HL-60 (cell line): ENCODE measurements around the gene FOS.

Experiments used
- DNase-seq, 2 experiments: peaks; one replicate each; pipeline ENCODE4 v3.0.0-alpha.2; 2010 to 2020; ENCODE audit warnings: low read depth in 1 of 2, low spot score in 1 of 2
- H3K27ac ChIP-seq: fragments of 250-450 bp; sonication (Bioruptor Pico); replicated peaks from 2 replicates; pipeline ENCODE4 v1.5.1; 2020; ENCODE audit warnings: mild to moderate bottlenecking, moderate library complexity
- H3K27me3 ChIP-seq: fragments of 250-450 bp; sonication (Bioruptor Pico); 2 replicates; pipeline ENCODE4 v1.5.1; 2021; ENCODE audit warnings: mild to moderate bottlenecking, moderate library complexity; ENCODE audit not compliant: insufficient read depth, poor library complexity, severe bottlenecking
- H3K4me3 ChIP-seq: replicated peaks from 2 replicates; pipeline ENCODE4 v1.5.1; 2011; ENCODE audit warnings: mild to moderate bottlenecking, control low read depth, low read length; ENCODE audit not compliant: insufficient read depth
- CTCF ChIP-seq: IDR thresholded peaks from one replicate; pipeline ENCODE4 v1.5.1; 2011; ENCODE audit warnings: low read length, control low read depth, inconsistent platforms; ENCODE audit not compliant: insufficient read depth
- GABPA ChIP-seq: IDR thresholded peaks from 2 replicates; pipeline ENCODE4 v1.6.1; 2012; ENCODE audit warnings: low read depth
- POLR2AphosphoS5 ChIP-seq: IDR thresholded peaks from 2 replicates; pipeline ENCODE4 v1.6.1; 2012; ENCODE audit warnings: low read depth
- SPI1 ChIP-seq: IDR thresholded peaks from 2 replicates; pipeline ENCODE4 v1.6.1; 2012; ENCODE audit warnings: low read depth, mild to moderate bottlenecking, borderline replicate concordance
- TF ChIP-seq, protein P1 (sequence below): IDR thresholded peaks from 2 replicates; pipeline ENCODE4 v1.6.1; 2012; ENCODE audit warnings: low read depth; ENCODE audit not compliant: insufficient replicate concordance

Gene FOS

GRCh38 chr14:75310295-75311111 is 31.9 kb downstream of the FOS start:
- DNase-seq, result no peak
- TF ChIP-seq POLR2AphosphoS5 (no peak), CTCF (no peak), SPI1 (no peak)
- no peak overlapping the region for H3K4me3 ChIP-seq
- no peak overlapping the region for H3K27ac ChIP-seq
- no peaks in the 10 kb centered on the region for H3K27me3 ChIP-seq

DNA sequence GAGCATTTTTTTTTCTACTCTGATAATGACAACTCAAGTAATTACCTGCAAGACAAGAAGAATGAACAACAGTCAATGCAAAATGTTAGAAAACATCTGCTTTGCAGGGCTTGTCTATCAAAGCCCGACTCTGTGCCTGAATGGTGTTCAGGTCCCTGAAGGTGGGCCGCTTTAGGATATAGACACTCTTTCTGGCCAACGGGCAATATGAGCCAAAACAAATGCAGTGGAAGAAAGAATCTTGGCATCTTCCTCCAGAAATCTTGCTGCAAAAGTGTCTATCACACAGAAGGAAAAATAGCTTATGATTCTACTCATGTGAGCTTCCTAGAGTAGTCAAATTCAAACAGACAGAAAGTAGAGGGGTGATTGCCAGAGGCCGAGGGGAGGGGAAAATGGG is 32.7 kb downstream of the FOS start:
- no peaks in the 10 kb centered on the region for H3K27me3 ChIP-seq
- no peak overlapping the region for H3K27ac ChIP-seq
- TF ChIP-seq GABPA (no peak), POLR2AphosphoS5 (no peak), SPI1 (no peak), CTCF (no peak)
- TF ChIP-seq, protein P1, sequence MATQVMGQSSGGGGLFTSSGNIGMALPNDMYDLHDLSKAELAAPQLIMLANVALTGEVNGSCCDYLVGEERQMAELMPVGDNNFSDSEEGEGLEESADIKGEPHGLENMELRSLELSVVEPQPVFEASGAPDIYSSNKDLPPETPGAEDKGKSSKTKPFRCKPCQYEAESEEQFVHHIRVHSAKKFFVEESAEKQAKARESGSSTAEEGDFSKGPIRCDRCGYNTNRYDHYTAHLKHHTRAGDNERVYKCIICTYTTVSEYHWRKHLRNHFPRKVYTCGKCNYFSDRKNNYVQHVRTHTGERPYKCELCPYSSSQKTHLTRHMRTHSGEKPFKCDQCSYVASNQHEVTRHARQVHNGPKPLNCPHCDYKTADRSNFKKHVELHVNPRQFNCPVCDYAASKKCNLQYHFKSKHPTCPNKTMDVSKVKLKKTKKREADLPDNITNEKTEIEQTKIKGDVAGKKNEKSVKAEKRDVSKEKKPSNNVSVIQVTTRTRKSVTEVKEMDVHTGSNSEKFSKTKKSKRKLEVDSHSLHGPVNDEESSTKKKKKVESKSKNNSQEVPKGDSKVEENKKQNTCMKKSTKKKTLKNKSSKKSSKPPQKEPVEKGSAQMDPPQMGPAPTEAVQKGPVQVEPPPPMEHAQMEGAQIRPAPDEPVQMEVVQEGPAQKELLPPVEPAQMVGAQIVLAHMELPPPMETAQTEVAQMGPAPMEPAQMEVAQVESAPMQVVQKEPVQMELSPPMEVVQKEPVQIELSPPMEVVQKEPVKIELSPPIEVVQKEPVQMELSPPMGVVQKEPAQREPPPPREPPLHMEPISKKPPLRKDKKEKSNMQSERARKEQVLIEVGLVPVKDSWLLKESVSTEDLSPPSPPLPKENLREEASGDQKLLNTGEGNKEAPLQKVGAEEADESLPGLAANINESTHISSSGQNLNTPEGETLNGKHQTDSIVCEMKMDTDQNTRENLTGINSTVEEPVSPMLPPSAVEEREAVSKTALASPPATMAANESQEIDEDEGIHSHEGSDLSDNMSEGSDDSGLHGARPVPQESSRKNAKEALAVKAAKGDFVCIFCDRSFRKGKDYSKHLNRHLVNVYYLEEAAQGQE, result no peak
- no peak overlapping the region for H3K4me3 ChIP-seq
- no peak for DNase-seq

DNA sequence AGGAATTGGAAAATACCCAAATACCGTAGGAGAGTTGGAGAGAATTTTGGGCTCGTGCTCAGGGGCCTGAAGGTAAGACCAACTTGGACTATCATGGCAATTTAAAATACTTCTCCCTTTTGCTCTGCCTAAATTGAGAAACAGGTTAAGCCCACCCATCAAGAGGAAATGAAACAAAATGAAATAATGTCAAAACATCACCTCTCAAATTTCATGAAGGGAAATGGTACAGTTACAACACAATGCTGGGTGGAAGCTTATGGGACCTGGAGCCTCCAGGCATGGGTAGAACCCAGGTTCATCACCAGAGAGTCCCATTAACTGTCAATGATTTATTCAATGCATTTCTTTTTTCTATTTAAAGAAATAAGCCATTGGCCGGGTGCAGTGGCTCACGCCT is 33.7 kb downstream of the FOS start:
- H3K27ac ChIP-seq, result no peak overlapping the region; the same call in 1 of the 2 replicates
- TF ChIP-seq CTCF, result no peak
- TF ChIP-seq, protein P1, result no peak
- no peak for DNase-seq
- H3K4me3 ChIP-seq, result no peak overlapping the region
- no peaks in the 10 kb centered on the region for H3K27me3 ChIP-seq

- TF ChIP-seq CTCF (no peak), GABPA (no peak), SPI1 (no peak), POLR2AphosphoS5 (no peak)
- TF ChIP-seq, protein P1, result no peak
Observed at GRCh38 chr14:75313294-75313693, 34.7 kb downstream of the FOS start.

More at GRCh38 chr14:75313294-75313693, 34.7 kb downstream of the FOS start:
- no peak for DNase-seq
- Histone ChIP-seq H3K27me3 (no peaks in the 10 kb centered on the region), H3K27ac (no peak overlapping the region), H3K4me3 (no peak overlapping the region)
